Measurements from ENCODE around the gene CBFB.

CBFB gene

DNA sequence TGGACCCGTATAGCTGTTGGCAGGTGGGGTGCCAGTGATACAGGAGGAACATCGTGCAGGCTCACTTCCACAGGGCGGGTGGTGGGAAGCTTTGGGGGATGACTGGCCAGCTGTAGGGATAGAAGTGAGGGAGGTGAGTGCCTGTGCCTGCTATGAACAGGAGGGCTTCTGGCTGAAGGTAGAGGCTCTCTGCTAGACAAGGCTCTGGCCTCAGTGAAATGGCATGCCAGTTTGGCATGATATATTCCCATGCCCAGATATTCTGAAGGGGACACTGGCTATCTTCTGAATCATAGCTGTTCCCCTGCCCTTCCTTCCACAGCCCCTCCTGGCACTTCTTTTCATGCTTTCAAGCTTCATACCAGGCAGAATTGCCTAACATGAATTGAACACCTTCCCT lies 99.9 kb downstream of the CBFB start:
- H3K4me1 ChIP-seq (ENCODE audit: insufficient read depth, poor library complexity, severe bottlenecking): no peaks in the 10 kb centered on the region
- peaks cover 38% of the 10 kb centered on the region for H3K36me3 ChIP-seq (ENCODE audit: low read depth)
- ATAC-seq (ENCODE audit: low read depth) (no peak), DNase-seq (ENCODE audit: low spot score) (no peak)
- H3K27me3 ChIP-seq (ENCODE audit: insufficient read depth, poor library complexity, severe bottlenecking): no peaks in the 10 kb centered on the region
- no peak overlapping the region for H3K27ac ChIP-seq (ENCODE audit: poor library complexity, severe bottlenecking)
- no peak overlapping the region for H3K4me3 ChIP-seq (ENCODE audit: severe bottlenecking)
- no peaks in the 10 kb centered on the region for H3K9me3 ChIP-seq (ENCODE audit: severe bottlenecking)
- TF ChIP-seq CTCF (IDR thresholded peaks at IDR 0.05; ENCODE audit: poor library complexity, severe bottlenecking): no peak

DNA sequence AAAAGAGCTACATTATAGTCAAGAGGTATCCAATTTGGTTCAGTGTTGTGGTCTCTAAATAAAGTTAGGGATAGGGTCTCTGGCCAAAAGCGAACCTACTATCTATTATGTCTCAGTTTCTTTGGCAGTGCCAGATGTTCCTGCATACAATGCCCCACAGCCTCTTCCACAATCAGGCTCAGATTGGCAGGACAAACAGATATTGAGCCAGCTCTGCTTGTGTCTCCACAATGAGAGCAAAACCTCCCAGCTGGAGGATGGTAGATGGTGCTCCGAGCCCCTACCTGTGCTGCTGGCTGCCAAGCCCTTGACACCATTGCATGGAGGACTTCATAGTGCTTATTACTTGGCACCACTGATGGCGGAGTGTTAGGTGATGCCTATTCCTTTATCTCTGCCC lies 100.5 kb downstream of the CBFB start:
- H3K36me3 ChIP-seq (ENCODE audit: low read depth): peaks cover 39% of the 10 kb centered on the region

DNA sequence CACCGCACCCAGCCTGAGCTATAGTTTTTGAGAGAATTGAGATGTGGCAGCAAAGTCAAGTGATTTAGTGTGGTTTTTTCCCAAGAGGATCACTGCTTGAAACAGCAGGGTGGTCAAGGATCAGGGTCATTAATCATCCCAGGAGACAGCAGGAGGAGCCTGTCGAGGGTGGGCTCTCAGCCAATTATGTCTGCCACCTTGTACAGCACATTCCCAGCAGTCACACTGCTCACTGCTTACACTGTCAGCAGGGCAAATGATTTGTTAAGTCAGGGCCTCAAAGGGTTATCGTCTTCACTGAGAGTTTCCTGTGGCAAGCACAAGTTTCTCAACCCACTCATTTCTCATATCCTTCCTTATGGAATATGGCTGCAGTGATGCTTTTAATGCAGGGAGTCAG lies 108.7 kb downstream of the CBFB start:
- no peak for TF ChIP-seq CTCF (IDR thresholded peaks at IDR 0.05; ENCODE audit: poor library complexity, severe bottlenecking)
- H3K4me3 ChIP-seq (ENCODE audit: severe bottlenecking): no peak overlapping the region
- H3K27ac ChIP-seq (ENCODE audit: poor library complexity, severe bottlenecking): no peak overlapping the region
- no peaks in the 10 kb centered on the region for H3K4me1 ChIP-seq (ENCODE audit: insufficient read depth, poor library complexity, severe bottlenecking)
- DNase-seq (ENCODE audit: low spot score) (no peak), ATAC-seq (ENCODE audit: low read depth) (no peak)
- H3K36me3 ChIP-seq (ENCODE audit: low read depth): peaks cover 71% of the 10 kb centered on the region
- no peaks in the 10 kb centered on the region for H3K9me3 ChIP-seq (ENCODE audit: severe bottlenecking)
- no peaks in the 10 kb centered on the region for H3K27me3 ChIP-seq (ENCODE audit: insufficient read depth, poor library complexity, severe bottlenecking)

More for the DNA sequence above, 100.5 kb downstream of the CBFB start:
- Histone ChIP-seq H3K4me3 (ENCODE audit: severe bottlenecking) (no peak overlapping the region), H3K9me3 (ENCODE audit: severe bottlenecking) (no peaks in the 10 kb centered on the region), H3K27me3 (ENCODE audit: insufficient read depth, poor library complexity, severe bottlenecking) (no peaks in the 10 kb centered on the region), H3K27ac (ENCODE audit: poor library complexity, severe bottlenecking) (no peak overlapping the region), H3K4me1 (ENCODE audit: insufficient read depth, poor library complexity, severe bottlenecking) (no peaks in the 10 kb centered on the region)
- no peak for TF ChIP-seq CTCF (IDR thresholded peaks at IDR 0.05; ENCODE audit: poor library complexity, severe bottlenecking)
- DNase-seq (ENCODE audit: low spot score): no peak
- no peak for ATAC-seq (ENCODE audit: low read depth)

- Histone ChIP-seq H3K27ac (ENCODE audit: poor library complexity, severe bottlenecking) (no peak overlapping the region), H3K4me1 (ENCODE audit: insufficient read depth, poor library complexity, severe bottlenecking) (no peaks in the 10 kb centered on the region), H3K36me3 (ENCODE audit: low read depth) (peaks cover 80% of the 10 kb centered on the region), H3K9me3 (ENCODE audit: severe bottlenecking) (no peaks in the 10 kb centered on the region), H3K4me3 (ENCODE audit: severe bottlenecking) (no peak overlapping the region), H3K27me3 (ENCODE audit: insufficient read depth, poor library complexity, severe bottlenecking) (no peaks in the 10 kb centered on the region)
- no peak for ATAC-seq (ENCODE audit: low read depth)
- no peak for DNase-seq (ENCODE audit: low spot score)
- TF ChIP-seq CTCF (IDR thresholded peaks at IDR 0.05; ENCODE audit: poor library complexity, severe bottlenecking): no peak
Measured at GRCh38 chr16:67141391-67141790, 112.4 kb downstream of the CBFB start.

GRCh38 chr16:67142342-67142741 lies 113.4 kb downstream of the CBFB start:
- Histone ChIP-seq H3K27me3 (ENCODE audit: insufficient read depth, poor library complexity, severe bottlenecking) (no peaks in the 10 kb centered on the region), H3K9me3 (ENCODE audit: severe bottlenecking) (no peaks in the 10 kb centered on the region), H3K4me3 (ENCODE audit: severe bottlenecking) (no peak overlapping the region), H3K27ac (ENCODE audit: poor library complexity, severe bottlenecking) (no peak overlapping the region), H3K4me1 (ENCODE audit: insufficient read depth, poor library complexity, severe bottlenecking) (no peaks in the 10 kb centered on the region), H3K36me3 (ENCODE audit: low read depth) (peaks cover 86% of the 10 kb centered on the region)
- DNase-seq (ENCODE audit: low spot score) (no peak), ATAC-seq (ENCODE audit: low read depth) (no peak)
- no peak for TF ChIP-seq CTCF (IDR thresholded peaks at IDR 0.05; ENCODE audit: poor library complexity, severe bottlenecking)

All from RWPE2 (cell line).